Temporal lobe (tissue), 1 donor: ENCODE measurements around the gene AMOTL1. TPM values are rescaled to one million over a fixed set of nuclear protein-coding genes. Genes with fewer than 3 reads are reported as not detected.

Source experiments
- total RNA-seq: library from RNA; depleted of rRNA; stranded (reverse); fragments of >200 nt; gene quantifications from one replicate; pipeline ENCODE4 v1.2.3, GENCODE V29; 2014

Gene AMOTL1
- total RNA-seq, 1 donor from 2014 or later: 31.2 TPM

Other genes starting within 250 kb of the AMOTL1 start
- 6.1 TPM for gene FUT4, start 224.4 kb upstream of the AMOTL1 start, total RNA-seq
- gene PIWIL4, start 201.0 kb upstream of the AMOTL1 start, total RNA-seq: 5.9 TPM
- 31.2 TPM for gene CWC15, start 205.2 kb downstream of the AMOTL1 start, total RNA-seq
- 1.7 TPM for gene KDM4D, start 205.4 kb downstream of the AMOTL1 start, total RNA-seq